MG63 (cell line): ENCODE data around the gene AOPEP. TPM values are rescaled to one million over a fixed set of nuclear protein-coding genes. Genes with fewer than 3 reads are reported as not detected.

Experiments used
- total RNA-seq: library from RNA; depleted of rRNA; stranded (reverse); fragments of >200 nt; shearing (Covaris generic); gene quantifications from 2 replicates; pipeline ENCODE4 v1.2.3, GENCODE V29; 2014; ENCODE audit warnings: low replicate concordance; rRNA removed

The AOPEP gene
- total RNA-seq, 1 experiment from 2014 or later = 91.4 TPM

Other genes with a start within 250 kb of the AOPEP start
- 1.2 and 4.0 TPM in 2 replicates for gene PCAT7, start 171.6 kb upstream of the AOPEP start, total RNA-seq
- gene FBP2, start 132.9 kb upstream of the AOPEP start, total RNA-seq = not detected in 2 replicates
- 0.96 TPM in 1 of 2 replicates, not detected in the other for gene FBP1, start 87.2 kb upstream of the AOPEP start, total RNA-seq